ENCODE results near the gene ADAMTSL5.
"Not testable (repeated sequence)": the region's sequence is repeated elsewhere in the genome, so short reads cannot be mapped to it uniquely, and the experiment has no call there.

GRCh38 chr19:1535699-1536098, 22.9 kb upstream of the ADAMTSL5 start:
- TF ChIP-seq POLR2A (IDR thresholded peaks at IDR 0.05; ENCODE audit: low read depth, low read length); POLR2AphosphoS5 (IDR thresholded peaks at IDR 0.05; ENCODE audit: low read depth, low read length); TAF1 (IDR thresholded peaks at IDR 0.05; ENCODE audit: borderline replicate concordance, low read depth, low read length): not testable (repeated sequence)
